GM12875 (cell line): ENCODE results near the gene SCYGR1.
A peak's percentile ranks its signal among the peaks of the same experiment; 100 is the strongest.

Experiments used
- H3K4me3 ChIP-seq: one replicate; pipeline ENCODE4 v1.5.1; 2011; ENCODE audit warnings: low read depth, low read length, control low read depth
- CTCF ChIP-seq: IDR thresholded peaks from 2 replicates; pipeline ENCODE4 v1.5.1; 2011; ENCODE audit warnings: low read depth, mild to moderate bottlenecking, control low read depth, inconsistent platforms, low read length, moderate library complexity, borderline replicate concordance; ENCODE audit not compliant: insufficient read depth

The SCYGR1 gene

DNA sequence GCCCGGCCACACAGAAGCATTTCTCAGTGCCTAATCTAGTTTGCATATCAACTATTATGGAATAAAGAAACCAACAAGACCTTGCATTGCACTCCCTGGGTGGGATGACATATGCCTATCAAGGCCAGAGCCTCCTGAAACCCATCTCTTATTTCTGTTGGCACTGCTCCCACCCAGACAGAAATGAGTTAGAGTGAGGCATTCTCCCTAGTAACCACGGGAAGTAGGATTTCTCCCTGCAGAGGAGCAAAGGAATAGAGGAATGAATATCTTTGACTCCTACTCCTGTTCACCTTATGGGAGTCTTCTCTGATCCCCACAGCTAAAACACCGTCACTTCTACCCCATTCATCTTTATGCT, 24.2 kb upstream of the SCYGR1 start:
- no peak overlapping the region for H3K4me3 ChIP-seq
- TF ChIP-seq CTCF, result no peak

- no peak for TF ChIP-seq CTCF
- H3K4me3 ChIP-seq, result no peak overlapping the region
Measured at GRCh38 chr2:227411320-227411989, 23.7 kb upstream of the SCYGR1 start.

GRCh38 chr2:227410191-227410590, 22.4 kb upstream of the SCYGR1 start:
- no peak overlapping the region for H3K4me3 ChIP-seq
- no peak for TF ChIP-seq CTCF

DNA sequence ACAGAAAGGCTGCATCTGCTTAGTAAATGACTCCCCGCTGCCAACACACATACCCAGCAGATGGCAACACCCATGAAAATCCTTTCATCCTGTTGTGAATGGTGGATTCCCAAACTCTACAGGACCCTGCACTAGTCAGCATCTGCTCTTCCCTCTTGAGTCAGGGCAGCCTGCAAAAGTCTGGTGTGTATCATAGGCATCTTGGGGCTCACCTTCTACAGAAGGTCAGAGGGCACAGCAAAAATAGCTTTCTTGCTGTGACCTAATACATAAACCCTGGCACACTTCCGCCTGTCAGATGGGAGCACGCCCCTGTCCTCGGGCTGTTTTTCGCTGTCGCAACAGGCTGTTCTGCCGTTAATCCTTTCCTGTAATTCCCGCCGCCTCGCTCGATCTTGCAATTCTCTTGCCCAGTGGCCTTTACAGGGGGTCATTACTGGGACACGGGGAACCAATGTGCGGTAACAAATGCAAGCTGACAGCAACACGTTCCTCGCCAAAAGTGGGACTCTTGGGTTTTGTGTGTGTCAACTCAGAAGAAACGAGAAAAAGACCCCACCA, 19.9 kb upstream of the SCYGR1 start:
- H3K4me3 ChIP-seq, result no peak overlapping the region
- TF ChIP-seq CTCF, result no peak

DNA sequence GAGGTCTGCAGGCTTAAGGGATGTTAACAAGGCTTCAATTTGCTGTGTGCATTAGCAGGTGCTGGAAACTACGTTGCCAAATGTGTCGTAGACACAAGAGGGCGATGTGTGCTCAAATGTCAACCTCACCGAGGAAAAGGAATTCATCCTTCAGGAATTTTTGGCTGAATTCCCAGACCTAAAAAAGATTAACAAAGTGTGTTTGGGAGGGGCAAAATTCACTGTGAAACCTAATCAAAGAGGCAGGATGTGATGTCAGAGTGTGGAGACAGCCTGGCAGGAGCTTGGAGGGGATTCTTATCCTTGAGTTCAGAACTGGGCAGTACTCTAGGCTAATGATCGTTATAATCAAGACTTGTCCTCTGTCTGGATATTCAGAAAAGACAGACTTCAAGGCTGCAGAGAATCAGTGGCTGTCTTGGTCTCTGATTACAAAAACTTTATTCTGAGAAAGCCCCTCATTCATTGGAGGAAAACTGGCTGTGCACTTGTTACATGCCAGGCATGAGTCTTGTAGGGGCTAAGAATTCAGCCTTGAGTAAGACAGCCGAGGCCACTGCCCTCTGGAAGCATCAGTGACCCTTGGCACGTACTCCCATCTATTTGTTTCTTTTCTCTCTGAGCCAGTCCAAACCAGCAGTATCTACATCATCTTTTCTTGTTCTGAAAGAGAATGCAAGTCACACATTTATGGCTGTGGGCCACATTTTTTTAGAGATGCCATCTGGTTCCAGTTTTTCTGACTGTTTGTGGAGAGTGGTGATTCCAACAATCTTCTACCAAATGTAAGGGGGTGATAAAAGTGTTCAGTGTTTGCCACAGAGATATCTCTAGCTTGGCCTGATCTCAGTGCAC, 18.7 kb upstream of the SCYGR1 start:
- peak; percentile 67; the same call in 1 of the 2 replicates for TF ChIP-seq CTCF
- H3K4me3 ChIP-seq, result no peak overlapping the region

GRCh38 chr2:227404585-227405271, 17.0 kb upstream of the SCYGR1 start:
- no peak for TF ChIP-seq CTCF
- H3K4me3 ChIP-seq, result no peak overlapping the region
